Activated CD8-positive, alpha-beta T cell treated with anti-CD3 and anti-CD28 coated beads for 36 hours (primary cell): ENCODE measurements around the gene MCU. TPM values are rescaled to one million over a fixed set of nuclear protein-coding genes. Genes with fewer than 3 reads are reported as not detected.

Source experiments
- ATAC-seq: fragments of 200-7000 bp; cut with Tn5 transposase; one replicate; pipeline ENCODE4 v1.10.0; 2021; ENCODE audit warnings: mild to moderate bottlenecking, moderate library complexity
- CTCF ChIA-PET: fragments of 350-600 bp; sonication (Branson Sonifier 250); formaldehyde crosslinking; loops from one replicate; lab custom pipeline; 2021; ENCODE audit warnings: antibody characterized with exemption; lab: Charles Lee
- POLR2A ChIA-PET: fragments of 350-600 bp; sonication (Branson Sonifier 250); formaldehyde crosslinking; loops from one replicate; lab custom pipeline; 2021; ENCODE audit warnings: antibody characterized with exemption; lab: Charles Lee
- DNase-seq: peaks from one replicate; pipeline ENCODE4 v3.0.0-alpha.2; 2020
- H3K27ac Mint-ChIP-seq: one replicate; pipeline ENCODE4 v1.8.0; 2021; ENCODE audit warnings: mild to moderate bottlenecking, mixed read lengths
- H3K27me3 Mint-ChIP-seq: one replicate; pipeline ENCODE4 v1.8.0; 2021; ENCODE audit warnings: mixed read lengths
- H3K36me3 Mint-ChIP-seq: one replicate; pipeline ENCODE4 v1.8.0; 2021; ENCODE audit warnings: low read depth, mixed read lengths
- H3K4me1 Mint-ChIP-seq: one replicate; pipeline ENCODE4 v1.8.0; 2021; ENCODE audit warnings: low read depth, mixed read lengths
- H3K4me3 Mint-ChIP-seq: one replicate; pipeline ENCODE4 v1.8.0; 2021; ENCODE audit warnings: mild to moderate bottlenecking, moderate library complexity, mixed read lengths
- H3K9me3 Mint-ChIP-seq: one replicate; pipeline ENCODE4 v1.8.0; 2021; ENCODE audit warnings: mixed read lengths
- intact Hi-C: fragments of 100-400 bp; cut with micrococcal nuclease; formaldehyde crosslinking; loops from one replicate; pipeline ENCODE4 v1.10.0; 2022
- total RNA-seq, 2 experiments: library from RNA; stranded (reverse); gene quantifications; one replicate each; pipeline ENCODE4 v1.2.3, GENCODE V29; 2021
- TF ChIP-seq, protein P1 (sequence below): fragments of 200-600 bp; IDR thresholded peaks from one replicate; pipeline ENCODE4 v1.8.0; 2022; ENCODE audit warnings: antibody characterized with exemption, mild to moderate bottlenecking

MCU gene
- total RNA-seq, 2 experiments from 2014 or later, result 17.1 to 18.3 TPM

GRCh38 chr10:72772031-72772430 is 80.1 kb downstream of the MCU start:
- Mint-ChIP-seq H3K9me3 (peaks cover 24% of the 10 kb centered on the region), H3K36me3 (peaks cover 25% of the 10 kb centered on the region), H3K4me3 (no peak overlapping the region), H3K27me3 (no peaks in the 10 kb centered on the region), H3K27ac (no peak overlapping the region), H3K4me1 (peaks cover 14% of the 10 kb centered on the region)
- ChIA-PET POLR2A (interaction anchor here (0.6 kb wide), 2 partner anchors 29 to 345 kb away, joined by 3 to 4 read pairs; no protein-coding TSS in a partner anchor), CTCF (no interaction called here)
- DNase-seq (no peak), ATAC-seq (no peak)
- intact Hi-C loops, result no loop called here
- TF ChIP-seq, protein P1, sequence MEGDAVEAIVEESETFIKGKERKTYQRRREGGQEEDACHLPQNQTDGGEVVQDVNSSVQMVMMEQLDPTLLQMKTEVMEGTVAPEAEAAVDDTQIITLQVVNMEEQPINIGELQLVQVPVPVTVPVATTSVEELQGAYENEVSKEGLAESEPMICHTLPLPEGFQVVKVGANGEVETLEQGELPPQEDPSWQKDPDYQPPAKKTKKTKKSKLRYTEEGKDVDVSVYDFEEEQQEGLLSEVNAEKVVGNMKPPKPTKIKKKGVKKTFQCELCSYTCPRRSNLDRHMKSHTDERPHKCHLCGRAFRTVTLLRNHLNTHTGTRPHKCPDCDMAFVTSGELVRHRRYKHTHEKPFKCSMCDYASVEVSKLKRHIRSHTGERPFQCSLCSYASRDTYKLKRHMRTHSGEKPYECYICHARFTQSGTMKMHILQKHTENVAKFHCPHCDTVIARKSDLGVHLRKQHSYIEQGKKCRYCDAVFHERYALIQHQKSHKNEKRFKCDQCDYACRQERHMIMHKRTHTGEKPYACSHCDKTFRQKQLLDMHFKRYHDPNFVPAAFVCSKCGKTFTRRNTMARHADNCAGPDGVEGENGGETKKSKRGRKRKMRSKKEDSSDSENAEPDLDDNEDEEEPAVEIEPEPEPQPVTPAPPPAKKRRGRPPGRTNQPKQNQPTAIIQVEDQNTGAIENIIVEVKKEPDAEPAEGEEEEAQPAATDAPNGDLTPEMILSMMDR, result no peak

DNA sequence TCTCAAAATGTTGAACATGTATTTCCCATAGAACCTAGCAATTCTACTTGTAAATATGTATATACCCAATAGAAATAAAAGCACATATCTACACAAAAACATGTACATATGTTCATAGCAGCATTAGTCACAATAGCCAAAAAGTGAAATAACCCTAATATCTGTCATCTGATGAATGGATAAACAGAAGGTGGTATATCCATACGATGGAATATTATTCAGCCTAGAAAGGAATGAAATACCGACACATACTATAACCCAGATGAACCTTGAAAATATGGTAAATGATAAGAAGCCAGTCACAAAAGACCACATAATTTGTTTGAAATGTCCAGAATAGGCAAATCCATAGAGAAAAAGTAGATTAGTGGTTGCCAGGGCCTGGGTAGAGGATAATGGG is 87.9 kb downstream of the MCU start:
- H3K4me3 Mint-ChIP-seq, result no peak overlapping the region
- intact Hi-C loops, result no loop called here
- no peak for ATAC-seq
- CTCF ChIA-PET, result no interaction called here
- TF ChIP-seq, protein P1, result no peak
- peaks cover 3% of the 10 kb centered on the region for H3K9me3 Mint-ChIP-seq
- H3K27ac Mint-ChIP-seq, result no peak overlapping the region
- no peak for DNase-seq
- H3K27me3 Mint-ChIP-seq, result no peaks in the 10 kb centered on the region
- POLR2A ChIA-PET, result interaction anchor here (0.6 kb wide), 1 partner anchor 39 kb away, joined by 4 read pairs; no protein-coding TSS in a partner anchor
- peaks cover 1% of the 10 kb centered on the region for H3K36me3 Mint-ChIP-seq
- H3K4me1 Mint-ChIP-seq, result peaks cover 3% of the 10 kb centered on the region

DNA sequence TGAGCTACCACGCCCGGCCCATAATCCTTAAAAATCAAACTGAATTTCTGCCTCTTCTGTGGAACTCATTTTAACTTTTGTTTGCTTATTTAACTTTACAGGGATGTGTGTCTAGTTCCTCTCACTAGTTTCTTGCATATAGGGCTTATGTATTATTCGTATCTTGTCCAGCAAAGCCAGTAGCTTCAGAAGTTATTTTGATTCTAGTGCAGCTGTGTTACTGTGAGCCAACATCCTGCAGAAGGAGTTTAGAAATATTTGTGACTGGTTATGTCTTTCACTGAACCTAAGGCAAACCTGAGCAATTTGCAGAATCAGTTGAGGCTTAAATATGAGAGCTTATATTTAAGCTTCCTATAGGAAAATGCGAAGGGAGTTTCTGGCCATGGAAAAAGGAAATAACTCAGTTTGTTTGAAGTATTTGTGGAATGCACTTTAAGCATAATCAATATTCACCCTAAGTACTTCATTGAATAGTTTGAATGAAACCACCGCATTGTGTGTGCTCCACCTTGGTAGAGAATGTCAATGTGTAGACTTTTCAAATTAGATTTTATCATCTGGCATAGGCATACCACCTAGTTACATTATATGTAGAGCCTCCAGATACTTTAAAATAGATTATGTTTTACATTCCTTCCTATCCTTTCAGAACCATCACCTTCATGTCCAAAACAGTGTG is 90.8 kb downstream of the MCU start:
- POLR2A ChIA-PET, result no interaction called here
- Mint-ChIP-seq H3K9me3 (no peaks in the 10 kb centered on the region), H3K36me3 (no peaks in the 10 kb centered on the region), H3K4me3 (no peak overlapping the region), H3K27me3 (no peaks in the 10 kb centered on the region), H3K4me1 (no peaks in the 10 kb centered on the region), H3K27ac (no peak overlapping the region)
- CTCF ChIA-PET, result interaction anchor here (0.5 kb wide), 1 partner anchor 193 kb away, joined by 4 read pairs; no protein-coding TSS in a partner anchor
- intact Hi-C loops, result no loop called here
- ATAC-seq (no peak), DNase-seq (no peak)
- TF ChIP-seq, protein P1, result no peak

GRCh38 chr10:72783410-72783833 is 91.5 kb downstream of the MCU start:
- no peaks in the 10 kb centered on the region for H3K36me3 Mint-ChIP-seq
- no peaks in the 10 kb centered on the region for H3K4me1 Mint-ChIP-seq
- TF ChIP-seq, protein P1, result no peak
- H3K9me3 Mint-ChIP-seq, result no peaks in the 10 kb centered on the region
- H3K27me3 Mint-ChIP-seq, result no peaks in the 10 kb centered on the region
- DNase-seq (no peak), ATAC-seq (no peak)
- H3K27ac Mint-ChIP-seq, result no peak overlapping the region
- ChIA-PET POLR2A (no interaction called here), CTCF (interaction anchor here (0.5 kb wide), 1 partner anchor 193 kb away, joined by 4 read pairs; no protein-coding TSS in a partner anchor)
- no peak overlapping the region for H3K4me3 Mint-ChIP-seq
- intact Hi-C loops, result no loop called here
